Panc1 (cell line): ENCODE measurements around the gene MRPL22. TPM values are rescaled to one million over a fixed set of nuclear protein-coding genes. Genes with fewer than 3 reads are reported as not detected.
A peak's percentile ranks its signal among the peaks of the same experiment; 100 is the strongest.
"Not testable (repeated sequence)": the region's sequence is repeated elsewhere in the genome, so short reads cannot be mapped to it uniquely, and the experiment has no call there.

Experiments
- ATAC-seq: fragments of 200-7000 bp; cut with Tn5 transposase; 2 replicates; pipeline ENCODE4 v1.9.1; 2020; ENCODE audit warnings: mild to moderate bottlenecking, moderate library complexity
- BruUV-seq: library from RNA; stranded (reverse); fragments of 400-500 nt; replicated peaks from 2 replicates; lab custom pipeline; 2021; lab: Mats Ljungman, UMichigan
- CTCF ChIA-PET: fragments of 300-600 bp; sonication (Branson Sonifier 250); formaldehyde crosslinking; loops from one replicate; lab custom pipeline; 2022; ENCODE audit warnings: antibody characterized with exemption; lab: Charles Lee
- POLR2A ChIA-PET: fragments of 300-600 bp; sonication (Branson Sonifier 250); formaldehyde crosslinking; loops from one replicate; lab custom pipeline; 2022; ENCODE audit warnings: antibody characterized with exemption; lab: Charles Lee
- DNase-seq: peaks from one replicate; pipeline ENCODE4 v3.0.0-alpha.2; 2010; ENCODE audit warnings: low read depth, low spot score
- H3K27ac ChIP-seq: 2 replicates; pipeline ENCODE4 v1.5.1; 2011; ENCODE audit warnings: mild to moderate bottlenecking, low read length, inconsistent platforms
- H3K27me3 ChIP-seq: fragments of 200-500 bp; sonication (Bioruptor generic); 2 replicates; pipeline ENCODE4 v1.6.0; 2014; ENCODE audit warnings: low read length, inconsistent platforms; ENCODE audit not compliant: control insufficient read depth, insufficient read depth
- H3K36me3 ChIP-seq: fragments of 200-500 bp; sonication (Bioruptor generic); 2 replicates; pipeline ENCODE4 v1.5.1; 2014; ENCODE audit warnings: inconsistent platforms, mild to moderate bottlenecking, low read length, moderate library complexity; ENCODE audit not compliant: control insufficient read depth, insufficient read depth
- H3K4me1 ChIP-seq: 2 replicates; pipeline ENCODE4 v1.5.1; 2011; ENCODE audit warnings: inconsistent platforms, mild to moderate bottlenecking, low read length, moderate library complexity; ENCODE audit not compliant: control insufficient read depth, insufficient read depth
- H3K4me3 ChIP-seq, 2 experiments: 2 replicates each; pipeline ENCODE4 v1.5.1; 2011 to 2012; ENCODE audit warnings: low read depth in 2 of 2, low read length in 2 of 2, mild to moderate bottlenecking in 2 of 2, inconsistent platforms in 1 of 2, moderate library complexity in 1 of 2
- H3K9me3 ChIP-seq: fragments of 200-500 bp; sonication (Bioruptor generic); 2 replicates; pipeline ENCODE4 v1.5.1; 2014; ENCODE audit warnings: low read depth, mild to moderate bottlenecking, inconsistent platforms, low read length, moderate library complexity; ENCODE audit not compliant: control insufficient read depth, insufficient read depth
- CTCF ChIP-seq: fragments of 450-650 bp; IDR thresholded peaks from 2 replicates; pipeline ENCODE4 v1.5.1; 2017; ENCODE audit warnings: mild to moderate bottlenecking
- POLR2AphosphoS5 ChIP-seq: IDR thresholded peaks from 2 replicates; pipeline ENCODE4 v1.6.1; 2012; ENCODE audit warnings: mild to moderate bottlenecking, low read depth, low read length, moderate library complexity
- REST ChIP-seq, 2 experiments: IDR thresholded peaks; 2 replicates each; pipeline ENCODE4 v1.6.1; 2011 to 2012; ENCODE audit warnings: low read depth in 2 of 2, control low read depth in 1 of 2, low read length in 1 of 2, mild to moderate bottlenecking in 1 of 2, moderate library complexity in 1 of 2; ENCODE audit not compliant: insufficient read depth in 1 of 2
- SIN3A ChIP-seq: IDR thresholded peaks from 2 replicates; pipeline ENCODE4 v1.6.1; 2012; ENCODE audit warnings: low read depth, mild to moderate bottlenecking, low read length, moderate library complexity, borderline replicate concordance; ENCODE audit not compliant: insufficient read depth
- TCF7L2 ChIP-seq: IDR thresholded peaks from 2 replicates; pipeline ENCODE4 v1.6.1; 2011; ENCODE audit warnings: mild to moderate bottlenecking, low read depth, low read length, inconsistent platforms
- in situ Hi-C: cut with HindIII; loops from 2 replicates; pipeline ENCODE4 v1.10.0; 2016; ENCODE audit warnings: low sequenced_read_pairs, low pct_unique_long_range_greater_than_20kb
- intact Hi-C: fragments of 100-400 bp; cut with micrococcal nuclease; formaldehyde crosslinking; loops from one replicate; pipeline ENCODE4 v1.10.0; 2022; ENCODE audit not compliant: unreplicated experiment
- total RNA-seq: library from RNA; stranded (reverse); gene quantifications from one replicate; pipeline ENCODE4 v1.2.1, GENCODE V29; 2021; ENCODE audit not compliant: unreplicated experiment

Gene MRPL22
- total RNA-seq, 1 experiment from 2014 or later, result 61.5 TPM

GRCh38 chr5:154972476-154973080 lies 31.7 kb downstream of the MRPL22 start:
- BruUV-seq, result no TSS peak
- ATAC-seq (peak; percentile 79; the same call in 1 of the 2 replicates), DNase-seq (peak; percentile 15)
- Histone ChIP-seq H3K27ac (no peak overlapping the region), H3K4me1 (no peaks in the 10 kb centered on the region), H3K27me3 (no peaks in the 10 kb centered on the region), H3K4me3 (no peak overlapping the region), H3K36me3 (no peaks in the 10 kb centered on the region; the same call in 1 of the 2 replicates), H3K9me3 (no peaks in the 10 kb centered on the region)
- intact Hi-C loops, result no loop called here
- ChIA-PET POLR2A (no interaction called here), CTCF (interaction anchor here (0.9 to 1.5 kb wide), 4 partner anchors 16 to 438 kb away, joined by 5 to 9 read pairs (median 6); no protein-coding TSS in a partner anchor)
- in situ Hi-C loops, result no loop called here
- no peak for TF ChIP-seq REST (IDR thresholded peaks at IDR 0.05; ENCODE audit: insufficient read depth in 1 of 2, low read depth in 2 of 2, low read length in 1 of 2)
- TF ChIP-seq CTCF, result peak; percentile 79

- H3K27ac ChIP-seq, in situ Hi-C loops, H3K9me3 ChIP-seq, H3K27me3 ChIP-seq, POLR2A ChIA-PET, ATAC-seq, BruUV-seq, H3K4me1 ChIP-seq, intact Hi-C loops, CTCF ChIA-PET, H3K4me3 ChIP-seq, DNase-seq, H3K36me3 ChIP-seq: not testable (repeated sequence)
Observed at GRCh38 chr5:154976082-154976481, 35.2 kb downstream of the MRPL22 start.

GRCh38 chr5:154977409-154977808 lies 36.5 kb downstream of the MRPL22 start:
- ATAC-seq (no peak), DNase-seq (no peak)
- ChIA-PET CTCF (no interaction called here), POLR2A (no interaction called here)
- in situ Hi-C loops (no loop called here), intact Hi-C loops (no loop called here)
- no peak for TF ChIP-seq REST (IDR thresholded peaks at IDR 0.05; ENCODE audit: insufficient read depth in 1 of 2, low read depth in 2 of 2, low read length in 1 of 2)
- TF ChIP-seq TCF7L2, result no peak
- TF ChIP-seq POLR2AphosphoS5, result no peak
- no peak for TF ChIP-seq CTCF
- TF ChIP-seq SIN3A, result no peak
- Histone ChIP-seq H3K27me3 (no peaks in the 10 kb centered on the region), H3K36me3 (no peaks in the 10 kb centered on the region), H3K27ac (no peak overlapping the region), H3K9me3 (no peaks in the 10 kb centered on the region), H3K4me3 (no peak overlapping the region), H3K4me1 (no peaks in the 10 kb centered on the region)
- no TSS peak for BruUV-seq
